Keratinocyte (primary cell): ENCODE results near the gene CCDC7.

Experiments used
- CTCF ChIP-seq, 3 experiments: IDR thresholded peaks in 1 of 3; conservative IDR thresholded peaks in 1 of 3; optimal IDR thresholded peaks in 1 of 3; 2 replicates in 2 of 3; 3 replicates in 1 of 3; pipeline versions ENCODE3 to v1.5.1; 2011; ENCODE audit warnings: low read length in 3 of 3, mild to moderate bottlenecking in 3 of 3, moderate library complexity in 2 of 3, control low read depth in 1 of 3, inconsistent platforms in 1 of 3; ENCODE audit not compliant: insufficient read depth in 2 of 3; ENCODE audit errors: extremely low read depth in 1 of 3
- EZH2 ChIP-seq: IDR thresholded peaks from one replicate; pipeline ENCODE4 v1.6.1; 2012; ENCODE audit warnings: inconsistent platforms, mild to moderate bottlenecking, low read length, moderate library complexity

GRCh38 chr10:32922170-32922569 lies 476.2 kb downstream of the CCDC7 start:
- no peak for TF ChIP-seq CTCF (optimal IDR thresholded peaks at IDR 0.05 in 1 of 3, IDR thresholded peaks at IDR 0.05 in 1 of 3, conservative IDR thresholded peaks at IDR 0.05 in 1 of 3; ENCODE audit: extremely low read depth in 1 of 3, insufficient read depth in 2 of 3, low read length in 3 of 3)
- TF ChIP-seq EZH2 = no peak
